Hepatocyte (in vitro differentiated cells): ENCODE measurements around the gene HBA2.

Experiments
- EZH2 ChIP-seq: fragments of 200-600 bp; sonication (generic); IDR thresholded peaks from 2 replicates; pipeline ENCODE4 v1.6.1; 2016; ENCODE audit warnings: antibody characterized with exemption, mild to moderate bottlenecking, borderline replicate concordance
- TF ChIP-seq, protein P1 (sequence below): fragments of 200-600 bp; sonication (generic); IDR thresholded peaks from 2 replicates; pipeline ENCODE4 v1.5.1; 2016; ENCODE audit warnings: antibody characterized with exemption, mild to moderate bottlenecking; ENCODE audit not compliant: poor library complexity

- TF ChIP-seq, protein P1, sequence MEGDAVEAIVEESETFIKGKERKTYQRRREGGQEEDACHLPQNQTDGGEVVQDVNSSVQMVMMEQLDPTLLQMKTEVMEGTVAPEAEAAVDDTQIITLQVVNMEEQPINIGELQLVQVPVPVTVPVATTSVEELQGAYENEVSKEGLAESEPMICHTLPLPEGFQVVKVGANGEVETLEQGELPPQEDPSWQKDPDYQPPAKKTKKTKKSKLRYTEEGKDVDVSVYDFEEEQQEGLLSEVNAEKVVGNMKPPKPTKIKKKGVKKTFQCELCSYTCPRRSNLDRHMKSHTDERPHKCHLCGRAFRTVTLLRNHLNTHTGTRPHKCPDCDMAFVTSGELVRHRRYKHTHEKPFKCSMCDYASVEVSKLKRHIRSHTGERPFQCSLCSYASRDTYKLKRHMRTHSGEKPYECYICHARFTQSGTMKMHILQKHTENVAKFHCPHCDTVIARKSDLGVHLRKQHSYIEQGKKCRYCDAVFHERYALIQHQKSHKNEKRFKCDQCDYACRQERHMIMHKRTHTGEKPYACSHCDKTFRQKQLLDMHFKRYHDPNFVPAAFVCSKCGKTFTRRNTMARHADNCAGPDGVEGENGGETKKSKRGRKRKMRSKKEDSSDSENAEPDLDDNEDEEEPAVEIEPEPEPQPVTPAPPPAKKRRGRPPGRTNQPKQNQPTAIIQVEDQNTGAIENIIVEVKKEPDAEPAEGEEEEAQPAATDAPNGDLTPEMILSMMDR: no peak
- TF ChIP-seq EZH2: no peak
Measured at GRCh38 chr16:187330-187729, 14.7 kb downstream of the HBA2 start.
